ENCODE measurements around the gene PARP6. TPM values are rescaled to one million over a fixed set of nuclear protein-coding genes. Genes with fewer than 3 reads are reported as not detected.

Gene PARP6
- total RNA-seq, 2 experiments from 2014 or later, result 86.7 to 90.2 TPM

DNA sequence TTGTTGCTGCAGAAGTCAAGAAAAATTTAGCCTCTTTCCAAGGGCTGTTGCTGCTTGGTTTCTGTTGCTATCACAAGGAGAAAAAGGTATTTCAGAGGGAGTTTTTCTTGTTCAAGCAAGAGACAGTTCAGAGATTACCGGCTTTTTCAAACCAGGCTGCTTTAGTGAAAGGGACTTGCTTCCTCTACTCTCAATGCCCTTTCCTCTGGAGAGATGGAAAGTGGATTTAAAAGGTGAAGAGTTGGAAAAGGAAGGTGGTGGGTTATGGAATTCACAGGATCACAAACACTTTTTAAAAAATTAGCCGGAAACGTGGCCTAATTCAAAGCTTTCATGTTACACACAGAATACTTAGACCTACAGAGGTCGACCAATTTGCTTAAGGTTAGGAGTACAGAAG lies 1.1 kb downstream of the PARP6 start:
- no peak for ATAC-seq (ENCODE audit: low read depth)
- POLR2A ChIA-PET, result interaction anchor here (1.0 to 2.7 kb wide), 2 partner anchors 41 to 44 kb away, joined by 3 to 14 read pairs; partner anchors contain the start of gene PKM
- peak overlapping the region; percentile 37 for H3K27ac Mint-ChIP-seq

DNA sequence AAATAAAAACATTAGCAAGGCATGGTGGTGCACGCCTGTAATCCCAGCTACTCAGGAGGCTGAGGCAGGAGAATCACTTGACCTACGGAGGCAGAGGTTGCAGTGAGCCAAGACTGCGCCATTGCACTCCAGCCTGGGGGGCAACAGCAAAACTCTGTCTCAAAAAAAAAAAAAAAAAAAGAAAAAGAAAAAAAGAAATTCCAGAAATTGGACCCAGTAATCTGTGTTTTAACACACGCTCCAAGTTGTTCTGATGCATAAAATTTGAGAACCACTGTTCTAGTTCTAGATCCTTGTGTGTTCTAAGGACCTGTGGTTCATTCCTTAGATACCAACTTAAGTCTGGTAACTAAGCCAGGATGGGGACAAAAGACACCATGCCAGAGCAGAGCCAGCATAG lies 2.6 kb downstream of the PARP6 start:
- Mint-ChIP-seq H3K4me1 (peaks cover 28% of the 10 kb centered on the region), H3K9me3 (no peaks in the 10 kb centered on the region)

More for the DNA sequence above, 1.1 kb downstream of the PARP6 start:
- Mint-ChIP-seq H3K36me3 (peaks cover 6% of the 10 kb centered on the region), H3K4me1 (peaks cover 28% of the 10 kb centered on the region), H3K27me3 (peaks cover 6% of the 10 kb centered on the region), H3K9me3 (no peaks in the 10 kb centered on the region), H3K4me3 (peak overlapping the region; percentile 91)
- DNase-seq, result no peak

DNA sequence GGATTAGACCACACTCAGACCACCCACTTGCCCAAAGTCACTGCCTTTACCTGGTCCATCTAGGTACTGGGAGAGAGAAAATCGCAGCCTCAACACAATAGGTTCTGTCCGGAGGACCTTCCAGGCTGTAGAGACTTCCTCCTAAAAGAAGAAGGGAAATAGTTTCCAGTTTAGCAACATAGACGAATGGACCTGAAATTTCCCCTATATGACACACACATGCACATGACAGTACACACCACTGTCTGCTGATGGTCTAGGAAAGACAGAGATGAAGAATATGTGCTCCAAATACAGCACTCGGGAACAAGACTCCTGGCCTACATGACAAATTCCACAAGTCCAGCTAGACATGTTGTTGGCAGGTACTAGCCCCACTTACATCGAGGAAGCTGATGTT lies 7.3 kb downstream of the PARP6 start:
- H3K36me3 Mint-ChIP-seq, result peaks cover 37% of the 10 kb centered on the region
- no peaks in the 10 kb centered on the region for H3K27me3 Mint-ChIP-seq
- H3K4me1 Mint-ChIP-seq, result no peaks in the 10 kb centered on the region
- ATAC-seq (ENCODE audit: low read depth), result no peak
- H3K4me3 Mint-ChIP-seq, result no peak overlapping the region
- POLR2A ChIA-PET, result interaction anchor here (1.0 kb wide), 1 partner anchor 38 kb away, joined by 3 read pairs; no protein-coding TSS in a partner anchor
- DNase-seq, result no peak
- H3K9me3 Mint-ChIP-seq, result no peaks in the 10 kb centered on the region
- H3K27ac Mint-ChIP-seq, result no peak overlapping the region

More for the DNA sequence above, 2.6 kb downstream of the PARP6 start:
- ATAC-seq (ENCODE audit: low read depth) (no peak), DNase-seq (no peak)
- Mint-ChIP-seq H3K36me3 (peaks cover 12% of the 10 kb centered on the region), H3K4me3 (no peak overlapping the region), H3K27ac (no peak overlapping the region), H3K27me3 (no peaks in the 10 kb centered on the region)
- POLR2A ChIA-PET, result interaction anchor here (0.7 to 0.9 kb wide), 2 partner anchors 204 to 208 kb away, joined by 3 read pairs; no protein-coding TSS in a partner anchor

DNA sequence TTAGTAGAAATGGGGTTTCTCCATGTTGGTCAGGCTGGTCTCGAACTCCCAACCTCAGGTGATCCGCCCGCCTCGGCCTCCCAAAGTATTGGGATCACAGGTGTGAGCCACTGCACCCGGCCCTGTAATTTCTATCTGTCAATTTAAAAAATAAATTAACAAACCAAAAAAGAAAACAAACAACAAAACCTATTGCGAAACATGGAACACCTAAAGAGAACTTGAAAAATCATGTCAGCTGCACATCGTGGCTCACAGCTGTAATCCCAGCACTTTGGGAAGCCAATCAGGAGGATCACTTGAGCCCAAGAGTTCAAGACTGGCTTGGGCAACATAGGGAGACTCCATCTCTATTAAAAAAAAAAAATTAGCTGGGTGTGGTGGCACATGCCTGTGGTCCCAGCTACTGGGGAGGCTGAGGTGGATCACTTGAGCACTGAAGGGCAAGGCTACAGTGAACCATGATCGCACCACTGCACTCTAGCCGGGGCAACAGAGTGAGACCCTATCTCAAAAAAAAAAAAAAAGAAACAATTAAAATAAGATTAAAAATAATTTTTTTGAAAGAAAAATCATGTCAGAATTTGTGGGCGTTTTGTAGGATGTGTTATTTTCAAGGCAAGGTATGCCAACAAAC lies 19.6 kb downstream of the PARP6 start:
- peaks cover 23% of the 10 kb centered on the region for H3K36me3 Mint-ChIP-seq
- no peak for ATAC-seq (ENCODE audit: low read depth)
- H3K4me1 Mint-ChIP-seq, result no peaks in the 10 kb centered on the region
- no peak for DNase-seq
- H3K9me3 Mint-ChIP-seq, result no peaks in the 10 kb centered on the region
- POLR2A ChIA-PET, result no interaction called here
- no peak overlapping the region for H3K4me3 Mint-ChIP-seq
- H3K27me3 Mint-ChIP-seq, result no peaks in the 10 kb centered on the region
- H3K27ac Mint-ChIP-seq, result no peak overlapping the region

DNA sequence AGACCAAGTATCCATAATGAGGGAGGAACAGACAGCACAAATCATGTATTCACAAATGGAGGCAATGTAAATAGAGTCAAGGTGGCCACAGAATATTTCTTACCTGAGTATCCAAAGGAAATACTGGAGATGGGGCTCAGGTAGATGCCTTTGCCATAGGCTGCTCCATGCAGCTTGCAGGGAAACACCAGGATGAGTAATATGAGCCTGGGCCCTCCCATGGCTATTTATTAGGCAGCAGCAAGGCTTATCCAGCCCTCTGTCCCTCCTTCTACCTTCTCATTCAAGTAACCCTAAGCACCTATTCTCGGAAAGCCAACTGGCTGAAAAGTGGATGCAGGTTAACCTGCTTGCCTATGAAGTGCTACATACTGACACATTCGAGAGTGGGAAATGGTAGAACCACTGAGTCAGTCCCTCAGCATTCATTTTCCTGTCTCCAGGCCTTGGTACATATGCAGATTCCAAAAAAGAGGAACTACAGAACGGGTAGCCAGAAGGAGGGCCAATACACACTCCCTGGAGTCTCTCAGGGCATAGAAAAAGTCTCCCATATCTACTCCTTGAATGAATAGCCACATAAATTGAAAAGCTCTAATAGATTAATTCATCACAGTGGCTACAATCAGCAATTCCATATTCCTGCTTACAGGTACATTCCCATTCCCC lies 23.1 kb downstream of the PARP6 start:
- Mint-ChIP-seq H3K36me3 (peaks cover 16% of the 10 kb centered on the region), H3K4me3 (no peak overlapping the region), H3K4me1 (no peaks in the 10 kb centered on the region), H3K27ac (no peak overlapping the region), H3K27me3 (no peaks in the 10 kb centered on the region), H3K9me3 (no peaks in the 10 kb centered on the region)
- DNase-seq (no peak), ATAC-seq (ENCODE audit: low read depth) (no peak)
- POLR2A ChIA-PET, result no interaction called here

DNA sequence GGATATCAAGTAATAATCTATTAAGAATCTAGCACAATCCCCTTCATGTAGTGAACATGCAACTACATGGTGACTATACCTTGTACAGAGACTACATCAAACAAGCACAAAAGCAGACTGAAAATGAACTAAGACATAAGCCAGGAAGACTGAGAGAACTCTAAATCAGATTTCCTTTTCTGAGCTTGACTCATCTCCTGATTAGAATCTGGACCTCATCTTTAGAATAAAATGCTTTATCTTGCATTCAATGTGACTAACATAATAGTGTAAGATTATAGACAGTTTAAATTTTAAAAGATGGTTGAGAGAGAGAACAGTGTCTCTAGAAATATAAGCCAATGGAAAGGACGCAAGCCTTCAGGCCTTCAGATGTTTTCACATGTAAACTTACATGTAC lies 23.8 kb downstream of the PARP6 start:
- no peak overlapping the region for H3K27ac Mint-ChIP-seq
- no peaks in the 10 kb centered on the region for H3K27me3 Mint-ChIP-seq
- H3K9me3 Mint-ChIP-seq, result no peaks in the 10 kb centered on the region
- H3K36me3 Mint-ChIP-seq, result peaks cover 13% of the 10 kb centered on the region
- no peaks in the 10 kb centered on the region for H3K4me1 Mint-ChIP-seq
- POLR2A ChIA-PET, result no interaction called here
- DNase-seq (no peak), ATAC-seq (ENCODE audit: low read depth) (no peak)
- H3K4me3 Mint-ChIP-seq, result no peak overlapping the region

DNA sequence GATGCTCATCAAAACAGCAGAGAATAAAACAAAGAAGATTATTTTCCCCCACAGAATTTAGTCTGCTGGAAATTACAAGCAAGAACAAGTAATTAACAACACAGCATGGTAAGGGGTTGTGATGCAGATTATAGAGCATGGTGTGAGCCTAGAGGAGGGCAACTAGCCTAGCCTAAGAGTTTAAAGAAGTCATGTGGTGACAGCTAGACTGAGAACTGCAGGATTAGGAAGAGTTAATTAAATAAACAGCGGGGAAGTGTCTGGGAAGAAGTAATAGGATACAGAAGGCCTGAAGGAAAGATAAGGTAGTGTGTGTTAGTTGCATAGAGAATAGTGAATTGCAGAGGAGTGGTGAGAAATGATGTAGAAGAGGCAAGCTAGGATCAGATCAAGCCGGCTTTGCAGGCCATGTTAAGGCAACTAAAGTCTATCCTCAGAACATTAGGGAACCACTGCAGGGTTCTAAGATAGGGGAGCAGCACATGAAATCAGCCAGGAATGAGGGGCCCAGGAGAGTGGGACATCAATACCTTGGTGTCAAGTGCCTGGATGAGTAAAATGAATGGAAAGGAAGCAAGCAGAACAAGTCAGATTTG lies 29.5 kb downstream of the PARP6 start:
- no peaks in the 10 kb centered on the region for H3K27me3 Mint-ChIP-seq
- POLR2A ChIA-PET, result interaction anchor here (5.2 kb wide), 1 partner anchor 12 kb away, joined by 25 read pairs; the partner anchor contains the start of gene PKM
- H3K4me3 Mint-ChIP-seq, result no peak overlapping the region
- ATAC-seq (ENCODE audit: low read depth), result no peak
- no peak for DNase-seq
- peaks cover 2% of the 10 kb centered on the region for H3K4me1 Mint-ChIP-seq
- H3K27ac Mint-ChIP-seq, result no peak overlapping the region
- peaks cover 19% of the 10 kb centered on the region for H3K36me3 Mint-ChIP-seq
- H3K9me3 Mint-ChIP-seq, result no peaks in the 10 kb centered on the region

DNA sequence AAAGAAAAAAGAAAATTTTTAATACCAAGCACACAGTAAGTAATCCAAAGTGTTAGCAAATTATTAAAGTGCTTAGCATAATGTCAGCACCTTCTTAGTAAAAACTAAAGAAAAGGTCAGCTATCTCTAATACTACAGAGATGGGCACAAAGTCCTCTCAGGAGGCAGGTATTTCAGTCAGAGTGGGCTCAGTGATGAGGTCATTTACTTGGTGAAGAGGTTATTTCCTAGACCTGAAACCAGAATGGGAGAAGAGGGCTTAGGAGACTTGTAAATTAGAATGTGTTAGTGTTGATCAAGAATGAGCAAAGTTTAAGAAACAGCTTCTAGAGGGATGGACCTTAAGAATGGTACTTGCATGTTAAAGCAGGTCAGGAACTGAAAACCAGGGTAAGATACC lies 32.7 kb downstream of the PARP6 start:
- Mint-ChIP-seq H3K9me3 (no peaks in the 10 kb centered on the region), H3K4me1 (peaks cover 21% of the 10 kb centered on the region), H3K36me3 (peaks cover 17% of the 10 kb centered on the region), H3K4me3 (no peak overlapping the region), H3K27me3 (no peaks in the 10 kb centered on the region), H3K27ac (no peak overlapping the region)
- POLR2A ChIA-PET, result interaction anchor here (0.6 to 5.2 kb wide), 3 partner anchors 9 to 16 kb away, joined by 3 to 25 read pairs (median 6); partner anchors contain the start of gene PKM
- DNase-seq, result no peak
- no peak for ATAC-seq (ENCODE audit: low read depth)

DNA sequence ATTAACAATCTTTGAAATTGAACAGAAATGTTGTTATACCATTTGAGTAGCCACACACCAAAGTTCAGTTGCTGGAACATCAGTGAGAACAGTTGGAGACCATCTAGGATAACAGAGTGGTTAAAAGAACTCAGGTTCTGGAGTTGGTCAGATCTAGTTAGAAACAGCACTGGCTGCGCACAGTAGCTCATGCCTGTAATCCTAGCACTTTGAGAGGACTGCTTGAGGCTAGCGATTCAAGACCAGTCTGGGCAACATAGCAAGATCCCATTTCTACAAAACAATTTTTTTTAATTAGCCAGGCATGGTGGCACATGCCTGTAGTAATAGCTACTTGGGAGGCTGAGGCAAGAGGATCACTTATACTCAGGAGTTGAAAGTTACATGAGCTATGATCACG lies 33.8 kb downstream of the PARP6 start:
- H3K27ac Mint-ChIP-seq, result no peak overlapping the region
- no peak for ATAC-seq (ENCODE audit: low read depth)
- no peak overlapping the region for H3K4me3 Mint-ChIP-seq
- H3K9me3 Mint-ChIP-seq, result no peaks in the 10 kb centered on the region
- H3K4me1 Mint-ChIP-seq, result peaks cover 21% of the 10 kb centered on the region
- H3K36me3 Mint-ChIP-seq, result peaks cover 17% of the 10 kb centered on the region
- no peaks in the 10 kb centered on the region for H3K27me3 Mint-ChIP-seq
- POLR2A ChIA-PET, result interaction anchor here (0.6 to 5.2 kb wide), 2 partner anchors 8 to 11 kb away, joined by 3 to 25 read pairs; partner anchors contain the start of gene PKM
- DNase-seq, result no peak

DNA sequence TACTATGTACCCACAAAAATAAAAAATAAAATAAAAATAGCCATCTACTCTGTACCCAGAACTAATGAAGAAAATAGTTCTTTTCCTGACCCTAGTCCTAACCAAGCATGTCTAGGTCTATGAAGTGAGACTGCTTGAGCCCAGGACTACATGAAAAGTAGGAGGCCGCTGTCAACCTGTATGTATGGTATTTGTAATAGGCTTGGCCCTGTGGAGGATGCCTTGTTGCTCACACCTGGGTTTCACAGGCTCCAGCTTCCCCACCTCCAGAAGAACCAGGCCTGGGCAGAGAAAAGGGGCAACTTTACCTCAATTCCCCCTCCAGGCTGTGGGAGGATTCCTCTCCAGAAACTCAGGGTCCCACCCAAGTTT lies 34.5 kb downstream of the PARP6 start:
- POLR2A ChIA-PET, result no interaction called here
- Mint-ChIP-seq H3K9me3 (no peaks in the 10 kb centered on the region), H3K27ac (no peak overlapping the region), H3K36me3 (peaks cover 14% of the 10 kb centered on the region), H3K4me3 (peak overlapping the region; percentile 60), H3K27me3 (no peaks in the 10 kb centered on the region), H3K4me1 (peaks cover 23% of the 10 kb centered on the region)
- ATAC-seq (ENCODE audit: low read depth) (peak; percentile 32), DNase-seq (no peak)

DNA sequence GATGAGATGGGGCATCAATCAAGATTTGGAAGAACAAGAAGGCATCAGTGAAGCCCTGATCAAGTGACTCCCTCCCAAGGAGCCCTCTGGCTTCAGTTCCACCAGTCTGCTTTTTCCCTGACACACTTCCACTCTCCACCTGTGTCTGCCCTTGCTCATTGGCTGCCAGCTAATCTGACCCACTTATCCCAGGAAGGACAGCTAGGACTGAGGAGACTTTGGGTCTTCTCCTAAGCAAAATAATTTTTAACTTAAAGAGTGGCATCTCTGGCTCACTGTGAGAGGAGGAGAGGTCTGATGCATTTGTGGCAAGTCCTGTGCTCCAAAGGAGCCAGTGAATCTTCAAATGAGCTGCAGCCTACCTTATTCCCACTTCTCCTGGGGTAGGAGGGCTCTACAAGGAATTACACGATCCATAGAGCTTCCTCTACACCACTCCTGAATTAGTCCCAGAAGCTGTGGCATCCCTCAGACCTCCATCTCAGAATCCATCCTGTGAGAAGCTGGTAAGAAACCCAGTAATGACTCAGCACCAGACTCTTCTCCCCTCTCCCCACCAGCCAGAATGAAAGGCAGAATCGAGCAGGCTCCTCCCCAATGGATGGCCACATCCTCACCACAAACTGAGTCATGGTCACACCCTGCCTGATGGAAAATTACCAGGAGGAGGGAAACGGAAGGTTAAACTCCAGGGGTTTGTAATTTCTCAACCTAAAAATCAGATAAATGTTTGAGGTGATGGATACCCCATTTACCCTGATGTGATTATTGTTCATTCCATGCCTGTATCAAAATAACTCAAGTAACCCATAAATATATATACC lies 35.1 kb downstream of the PARP6 start:
- peak; percentile 77 for ATAC-seq (ENCODE audit: low read depth)
- Mint-ChIP-seq H3K27ac (peak overlapping the region; percentile 63), H3K4me3 (peak overlapping the region; percentile 60), H3K27me3 (no peaks in the 10 kb centered on the region), H3K9me3 (no peaks in the 10 kb centered on the region), H3K4me1 (peaks cover 29% of the 10 kb centered on the region), H3K36me3 (peaks cover 13% of the 10 kb centered on the region)
- POLR2A ChIA-PET, result interaction anchor here (1.3 kb wide), 1 partner anchor 10 kb away, joined by 12 read pairs; no protein-coding TSS in a partner anchor
- peak; percentile 55 for DNase-seq

DNA sequence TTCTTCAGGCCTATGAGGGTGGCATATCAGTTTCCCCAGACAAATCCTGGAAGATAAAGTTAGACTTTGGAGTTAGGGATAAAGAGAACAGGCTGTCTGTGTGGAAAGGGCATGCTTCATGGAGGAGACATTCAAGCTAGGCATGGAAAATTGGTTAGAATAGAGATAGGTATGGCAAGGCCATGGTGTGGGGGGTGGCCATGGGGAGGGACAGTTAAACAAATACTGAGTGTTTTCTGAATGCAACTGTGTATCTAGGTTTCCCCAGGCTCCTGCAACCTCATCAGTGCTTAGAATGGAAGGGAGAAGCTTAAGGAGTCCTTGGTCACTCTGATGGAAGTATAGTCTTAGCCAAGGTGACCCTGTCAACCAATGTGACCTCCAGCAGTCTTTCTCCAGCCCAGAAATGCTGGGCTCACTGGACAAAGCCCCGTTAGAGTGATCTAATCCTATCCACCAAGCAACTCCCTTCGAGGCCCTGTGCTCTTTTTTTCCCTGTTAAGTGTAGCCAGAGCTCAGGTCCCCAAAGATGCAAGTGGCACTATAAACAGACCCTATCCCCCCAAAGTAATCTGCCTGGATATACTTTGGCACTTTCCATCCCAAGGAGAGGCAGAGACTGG lies 35.9 kb downstream of the PARP6 start:
- Mint-ChIP-seq H3K36me3 (peaks cover 10% of the 10 kb centered on the region), H3K4me1 (peaks cover 35% of the 10 kb centered on the region), H3K9me3 (no peaks in the 10 kb centered on the region), H3K27ac (no peak overlapping the region), H3K4me3 (peak overlapping the region; percentile 60), H3K27me3 (no peaks in the 10 kb centered on the region)
- no peak for DNase-seq
- POLR2A ChIA-PET, result interaction anchor here (1.3 kb wide), 1 partner anchor 9 kb away, joined by 12 read pairs; no protein-coding TSS in a partner anchor
- ATAC-seq (ENCODE audit: low read depth), result no peak
